HCT116 (cell line): Measurements from ENCODE around the gene ADK. TPM values are rescaled to one million over a fixed set of nuclear protein-coding genes. Genes with fewer than 3 reads are reported as not detected.

Experiments used
- ATAC-seq: fragments of 200-7000 bp; cut with Tn5 transposase; 2 replicates; pipeline ENCODE4 v1.9.1; 2020; ENCODE audit warnings: mild to moderate bottlenecking, moderate library complexity
- BruUV-seq: library from RNA; stranded (reverse); fragments of 400-500 nt; replicated peaks from 2 replicates; lab custom pipeline; 2021; lab: Mats Ljungman, UMichigan
- CTCF ChIA-PET: fragments of 300-600 bp; sonication (Branson Sonifier 250); formaldehyde crosslinking; loops from one replicate; lab custom pipeline; 2021; ENCODE audit warnings: antibody characterized with exemption; lab: Charles Lee
- POLR2A ChIA-PET: fragments of 300-600, 350-600 bp; sonication (Branson Sonifier 250); formaldehyde crosslinking; loops from one replicate; lab custom pipeline; 2021; ENCODE audit warnings: antibody characterized with exemption; lab: Charles Lee
- RAD21 ChIA-PET, 2 experiments: fragments of 300-600 bp; sonication (Branson Sonifier 250); formaldehyde crosslinking; loops; one replicate each; lab custom pipeline; 2023; ENCODE audit warnings: low total read pairs in 2 of 2; ENCODE audit not compliant: uncharacterized antibody in 2 of 2, unreplicated experiment in 2 of 2, low non-redundant PET in 1 of 2; lab: Charles Lee
- DNase-seq: peaks from one replicate; pipeline ENCODE4 v3.0.0-alpha.2; 2010; ENCODE audit warnings: low read depth, low spot score
- H2AFZ ChIP-seq: fragments of 200-600 bp; shearing (Covaris generic), sonication (generic); 2 replicates; pipeline ENCODE4 v1.6.1; 2017; ENCODE audit warnings: low read depth, mixed run types, mixed read lengths, antibody characterized with exemption, low read length; ENCODE audit not compliant: poor library complexity, severe bottlenecking
- H3K27ac ChIP-seq: 2 replicates; pipeline ENCODE4 v1.5.1; 2012; ENCODE audit warnings: low read depth, low read length
- H3K27me3 ChIP-seq: fragments of 200-600 bp; sonication (generic); 2 replicates; pipeline ENCODE4 v1.6.1; 2016; ENCODE audit warnings: mixed run types, low read length, mixed read lengths; ENCODE audit not compliant: insufficient read depth
- H3K36me3 ChIP-seq, 2 experiments: fragments of 200-500 bp in 1 of 2; fragments of 200-600 bp in 1 of 2; sonication (Bioruptor generic) in 1 of 2; sonication (generic) in 1 of 2; 2 replicates each; pipeline versions ENCODE4 v1.5.1 to v1.6.1; 2014 to 2016; ENCODE audit warnings: low read length in 2 of 2, inconsistent platforms in 1 of 2, mixed read lengths in 1 of 2, mixed run types in 1 of 2; ENCODE audit not compliant: insufficient read depth in 2 of 2, control insufficient read depth in 1 of 2
- H3K4me1 ChIP-seq, 2 experiments: fragments of 200-600 bp in 1 of 2; sonication (generic) in 1 of 2; 2 replicates each; pipeline versions ENCODE4 v1.5.1 to v1.6.1; 2012 to 2017; ENCODE audit warnings: low read length in 2 of 2, inconsistent platforms in 1 of 2, mild to moderate bottlenecking in 1 of 2, mixed read lengths in 1 of 2, mixed run types in 1 of 2, moderate library complexity in 1 of 2; ENCODE audit not compliant: insufficient read depth in 2 of 2, control insufficient read depth in 1 of 2
- H3K4me2 ChIP-seq: fragments of 200-600 bp; sonication (generic); 2 replicates; pipeline ENCODE4 v1.6.1; 2017; ENCODE audit warnings: mixed run types, low read length, mixed read lengths
- H3K4me3 ChIP-seq, 2 experiments: fragments of 200-600 bp in 1 of 2; sonication (generic) in 1 of 2; replicated peaks in 1 of 2; 2 replicates each; pipeline ENCODE4 v1.5.1; 2011 to 2016; ENCODE audit warnings: low read length in 2 of 2, control low read depth in 1 of 2, low read depth in 1 of 2, mild to moderate bottlenecking in 1 of 2, mixed read lengths in 1 of 2, mixed run types in 1 of 2
- H3K79me2 ChIP-seq: fragments of 200-600 bp; sonication (generic); 2 replicates; pipeline ENCODE4 v1.6.1; 2017; ENCODE audit warnings: mild to moderate bottlenecking, mixed run types, low read length, moderate library complexity, mixed read lengths; ENCODE audit not compliant: insufficient read depth
- H3K9ac ChIP-seq: fragments of 200-600 bp; sonication (generic); 2 replicates; pipeline ENCODE4 v1.6.1; 2016; ENCODE audit warnings: low read length, mixed read lengths
- H3K9me2 ChIP-seq: fragments of 200-600 bp; sonication (generic), shearing (Covaris generic); 2 replicates; pipeline ENCODE4 v1.6.1; 2017; ENCODE audit warnings: mixed run types, mild to moderate bottlenecking, moderate library complexity; ENCODE audit not compliant: insufficient read depth
- H3K9me3 ChIP-seq, 2 experiments: fragments of 200-500 bp in 1 of 2; fragments of 200-600 bp in 1 of 2; sonication (Bioruptor generic) in 1 of 2; sonication (generic) in 1 of 2; 2 replicates each; pipeline ENCODE4 v1.6.1; 2014 to 2017; ENCODE audit warnings: low read length in 2 of 2, mixed read lengths in 2 of 2, inconsistent platforms in 1 of 2, low read depth in 1 of 2, mild to moderate bottlenecking in 1 of 2, mixed run types in 1 of 2, moderate library complexity in 1 of 2; ENCODE audit not compliant: control insufficient read depth in 1 of 2, insufficient read depth in 1 of 2
- H4K20me1 ChIP-seq: fragments of 200-600 bp; sonication (generic), shearing (Covaris generic); 2 replicates; pipeline ENCODE4 v1.6.1; 2017; ENCODE audit warnings: mixed run types, mild to moderate bottlenecking, moderate library complexity; ENCODE audit not compliant: insufficient read depth
- EGR1 ChIP-seq: IDR thresholded peaks from 2 replicates; pipeline ENCODE4 v1.6.1; 2012; ENCODE audit warnings: low read depth
- ELF1 ChIP-seq: IDR thresholded peaks from 2 replicates; pipeline ENCODE4 v1.6.1; 2012; ENCODE audit warnings: low read depth, borderline replicate concordance
- EZH2 ChIP-seq: fragments of 200-600 bp; sonication (generic); IDR thresholded peaks from 2 replicates; pipeline ENCODE4 v1.6.1; 2017; ENCODE audit warnings: antibody characterized with exemption, mixed run types
- EZH2phosphoT487 ChIP-seq: fragments of 200-600 bp; IDR thresholded peaks from 2 replicates; pipeline ENCODE4 v1.6.1; 2018; ENCODE audit warnings: antibody characterized with exemption, borderline replicate concordance
- JUND ChIP-seq: IDR thresholded peaks from 2 replicates; pipeline ENCODE4 v1.6.1; 2012
- POLR2A ChIP-seq: IDR thresholded peaks from 2 replicates; pipeline ENCODE4 v1.7.0; 2011; ENCODE audit warnings: borderline replicate concordance; ENCODE audit not compliant: insufficient read depth, insufficient read length; ENCODE audit errors: extremely low read depth
- RAD21 ChIP-seq: IDR thresholded peaks from 2 replicates; pipeline ENCODE4 v1.6.1; 2012; ENCODE audit warnings: low read depth, mild to moderate bottlenecking
- SIN3A ChIP-seq: IDR thresholded peaks from 2 replicates; pipeline ENCODE4 v1.6.1; 2012; ENCODE audit warnings: low read depth
- SP1 ChIP-seq: IDR thresholded peaks from 2 replicates; pipeline ENCODE4 v1.6.1; 2012; ENCODE audit warnings: low read depth
- SRF ChIP-seq: IDR thresholded peaks from 2 replicates; pipeline ENCODE4 v1.6.1; 2012; ENCODE audit warnings: low read depth
- YY1 ChIP-seq: IDR thresholded peaks from 2 replicates; pipeline ENCODE4 v1.6.1; 2011; ENCODE audit warnings: low read length, low read depth, moderate library complexity, mild to moderate bottlenecking; ENCODE audit not compliant: insufficient replicate concordance; ENCODE audit errors: extremely low read depth
- ZNF274 ChIP-seq: fragments of 200-500 bp; sonication (Bioruptor generic); IDR thresholded peaks from 2 replicates; pipeline ENCODE4 v1.6.1; 2014; ENCODE audit warnings: mild to moderate bottlenecking, low read depth, low read length, inconsistent platforms
- intact Hi-C: fragments of 100-400 bp; cut with micrococcal nuclease; formaldehyde crosslinking; loops from 2 replicates; pipeline ENCODE4 v1.10.0; 2022
- total RNA-seq: library from RNA; stranded (reverse); gene quantifications from one replicate; pipeline ENCODE4 v1.2.1, GENCODE V29; 2021; ENCODE audit not compliant: unreplicated experiment

ADK gene
- total RNA-seq, 1 experiment from 2014 or later = 55.0 TPM

DNA sequence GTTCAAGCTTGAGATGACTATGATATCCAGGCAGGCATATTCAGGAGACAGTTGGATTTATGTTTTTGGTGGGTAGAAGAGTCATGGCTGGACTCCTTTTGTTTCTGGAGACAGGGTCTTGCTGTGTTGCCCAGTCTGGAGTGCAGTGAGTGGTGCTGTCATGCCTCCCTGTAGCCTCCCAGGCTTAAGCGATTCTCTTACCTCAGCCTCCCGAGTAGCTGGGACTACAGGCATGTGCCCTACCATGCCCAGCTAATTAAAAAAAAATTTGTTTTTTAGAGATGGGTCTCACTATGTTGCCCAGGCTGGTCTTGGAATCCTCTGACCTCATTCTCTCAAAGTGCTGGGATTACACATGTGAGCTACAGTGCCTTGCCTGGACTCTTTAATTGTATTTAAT lies 62.0 kb downstream of the ADK start:
- no TSS peak for BruUV-seq
- CTCF ChIA-PET = interaction anchor here (0.8 to 1.7 kb wide), 7 partner anchors 10 to 327 kb away, joined by 3 to 6 read pairs (median 3); no protein-coding TSS in a partner anchor
- H3K4me3 ChIP-seq = no peak overlapping the region
- no peaks in the 10 kb centered on the region; a peak in 1 of 4 replicates for H3K4me1 ChIP-seq
- DNase-seq (no peak), ATAC-seq (no peak)
- intact Hi-C loops = loop anchor here (5.0 kb wide), 1 partner anchor 61 kb away; the partner anchor contains the start of genes ADK and AP3M1
- H2AFZ ChIP-seq = no peak overlapping the region
- H3K9me2 ChIP-seq = no peaks in the 10 kb centered on the region
- TF ChIP-seq EGR1 (no peak), ELF1 (no peak), JUND (no peak), YY1 (no peak), EZH2 (no peak), ZNF274 (no peak), SRF (no peak), SP1 (no peak), EZH2phosphoT487 (no peak), SIN3A (no peak), RAD21 (no peak), POLR2A (no peak)
- peaks cover 51% of the 10 kb centered on the region for H3K79me2 ChIP-seq
- H3K27me3 ChIP-seq = no peaks in the 10 kb centered on the region
- POLR2A ChIA-PET = interaction anchor here (1.2 to 1.6 kb wide), 2 partner anchors 24 to 37 kb away, joined by 3 to 4 read pairs; no protein-coding TSS in a partner anchor
- H4K20me1 ChIP-seq = no peaks in the 10 kb centered on the region
- RAD21 ChIA-PET = interaction anchor here in 1 of 2 experiments (1.4 kb wide), 1 partner anchor 62 kb away, joined by 3 read pairs; the partner anchor contains the start of genes ADK and AP3M1
- H3K4me2 ChIP-seq = no peak overlapping the region
- H3K27ac ChIP-seq = no peak overlapping the region
- no peaks in the 10 kb centered on the region for H3K9me3 ChIP-seq
- H3K9ac ChIP-seq = no peak overlapping the region
- no peaks in the 10 kb centered on the region; a peak in 1 of 4 replicates for H3K36me3 ChIP-seq
